H4 (cell line): ENCODE results near the gene MAGI2. TPM values are rescaled to one million over a fixed set of nuclear protein-coding genes. Genes with fewer than 3 reads are reported as not detected.

Source experiments
- DNase-seq: peaks from one replicate; pipeline ENCODE4 v3.0.0-alpha.2; 2015; ENCODE audit warnings: low spot score
- total RNA-seq: library from RNA; depleted of rRNA; stranded (reverse); fragments of >200 nt; shearing (Covaris generic); gene quantifications from 2 replicates; pipeline ENCODE4 v1.2.3, GENCODE V29; 2014

MAGI2 gene
- total RNA-seq, 1 experiment from 2014 or later = 1.8 TPM

GRCh38 chr7:78039790-78040776 lies 1413.4 kb downstream of the MAGI2 start:
- DNase-seq = no peak

- no peak for DNase-seq
Observed at GRCh38 chr7:78038465-78039080, 1414.9 kb downstream of the MAGI2 start.

GRCh38 chr7:78037603-78038002 lies 1415.9 kb downstream of the MAGI2 start:
- no peak for DNase-seq

GRCh38 chr7:78033410-78033809 lies 1420.1 kb downstream of the MAGI2 start:
- no peak for DNase-seq

- DNase-seq = no peak
Observed at GRCh38 chr7:78026492-78026891, 1427.0 kb downstream of the MAGI2 start.

- no peak for DNase-seq
Observed at GRCh38 chr7:78024591-78024990, 1428.9 kb downstream of the MAGI2 start.

GRCh38 chr7:78023191-78023590 lies 1430.3 kb downstream of the MAGI2 start:
- no peak for DNase-seq

- DNase-seq = no peak
Observed at GRCh38 chr7:78022165-78022564, 1431.3 kb downstream of the MAGI2 start.

- no peak for DNase-seq
Observed at GRCh38 chr7:78020874-78021249, 1432.6 kb downstream of the MAGI2 start.

- DNase-seq = peak; percentile 83
Observed at GRCh38 chr7:78020136-78020873, 1433.2 kb downstream of the MAGI2 start.

- DNase-seq = peak; percentile 91
Observed at GRCh38 chr7:78019447-78020135, 1433.9 kb downstream of the MAGI2 start.

GRCh38 chr7:78018641-78019446 lies 1434.6 kb downstream of the MAGI2 start:
- peak; percentile 63 for DNase-seq

- DNase-seq = no peak
Observed at GRCh38 chr7:78017591-78018100, 1435.8 kb downstream of the MAGI2 start.

- no peak for DNase-seq
Observed at GRCh38 chr7:78015574-78016260, 1437.8 kb downstream of the MAGI2 start.

GRCh38 chr7:78014401-78014800 lies 1439.1 kb downstream of the MAGI2 start:
- no peak for DNase-seq

GRCh38 chr7:78013386-78013785 lies 1440.1 kb downstream of the MAGI2 start:
- no peak for DNase-seq

GRCh38 chr7:78011642-78012041 lies 1441.8 kb downstream of the MAGI2 start:
- no peak for DNase-seq

GRCh38 chr7:78007231-78007630 lies 1446.2 kb downstream of the MAGI2 start:
- DNase-seq = no peak

GRCh38 chr7:78006063-78006755 lies 1447.3 kb downstream of the MAGI2 start:
- no peak for DNase-seq
